Spleen (tissue), 11 donors: ENCODE data around the gene CSMD2. TPM values are rescaled to one million over a fixed set of nuclear protein-coding genes. Genes with fewer than 3 reads are reported as not detected.

Experiments used
- DNase-seq: peaks from one replicate; pipeline ENCODE4 v3.0.0-alpha.2; 2020
- H3K27ac ChIP-seq, 8 donors: fragments of 200-600 bp; sonication (generic) in 7 of 8; 1 replicate in 4 of 8; 2 replicates in 4 of 8; pipeline versions ENCODE4 v1.5.0 to v1.8.0; 2016 to 2021; ENCODE audit warnings: inconsistent platforms in 4 of 8, mild to moderate bottlenecking in 4 of 8, moderate library complexity in 1 of 8
- H3K27me3 ChIP-seq, 7 donors: fragments of 200-600 bp; sonication (generic) in 6 of 7; replicated peaks in 1 of 7; 1 replicate in 4 of 7; 2 replicates in 3 of 7; pipeline versions ENCODE4 v1.5.0 to v1.8.0; 2016 to 2021; ENCODE audit warnings: inconsistent platforms in 3 of 7, mild to moderate bottlenecking in 1 of 7
- H3K36me3 ChIP-seq, 6 donors: fragments of 200-600 bp; sonication (generic) in 5 of 6; 1 replicate in 4 of 6; 2 replicates in 2 of 6; pipeline versions ENCODE4 v1.5.0 to v1.8.0; 2016 to 2021; ENCODE audit warnings: inconsistent platforms in 2 of 6
- H3K4me1 ChIP-seq, 6 donors: fragments of 200-600 bp; sonication (generic) in 5 of 6; 1 replicate in 3 of 6; 2 replicates in 3 of 6; pipeline versions ENCODE4 v1.5.0 to v1.8.0; 2016 to 2021; ENCODE audit warnings: inconsistent platforms in 3 of 6
- H3K4me3 ChIP-seq, 8 donors: fragments of 200-600 bp; sonication (generic) in 7 of 8; 1 replicate in 4 of 8; 2 replicates in 4 of 8; pipeline versions ENCODE4 v1.5.0 to v1.8.0; 2016 to 2021; ENCODE audit warnings: inconsistent platforms in 4 of 8, mild to moderate bottlenecking in 4 of 8, moderate library complexity in 2 of 8
- H3K9me3 ChIP-seq, 8 donors: fragments of 200-600 bp; sonication (generic) in 7 of 8; 1 replicate in 4 of 8; 2 replicates in 4 of 8; pipeline versions ENCODE4 v1.5.0 to v1.8.0; 2016 to 2021; ENCODE audit warnings: inconsistent platforms in 4 of 8
- POLR2A ChIP-seq, 3 donors: fragments of 450-650 bp; IDR thresholded peaks; one replicate each; pipeline ENCODE4 v1.5.1; 2017; ENCODE audit warnings: antibody characterized with exemption in 3 of 3, mild to moderate bottlenecking in 1 of 3
- POLR2AphosphoS5 ChIP-seq, 3 donors: sonication (generic); formaldehyde crosslinking; IDR thresholded peaks; one replicate each; pipeline ENCODE4 v1.5.1; 2017; ENCODE audit warnings: antibody characterized with exemption in 3 of 3
- WGBS, 5 donors: extraction: QIAGEN DNeasy Blood & Tissue Kit in 3 of 5; methylation state at CpG; one replicate each; pipeline versions ENCODE4 v1.1.5 to v1.1.7; 2013 to 2018; 5-methylcytosine and 5-hydroxymethylcytosine counted together
- intact Hi-C: fragments of 100-400 bp; cut with DNase I; formaldehyde crosslinking; loops from one replicate; pipeline ENCODE4 v1.15.0; 2023; ENCODE audit warnings: low total_unique reads
- polyA plus RNA-seq, 3 donors: library from polyadenylated mRNA; stranded (reverse); fragments of 200-250 nt; gene quantifications; one replicate each; pipeline ENCODE4 v1.2.1, GENCODE V29; 2013
- total RNA-seq, 7 donors: library from RNA; depleted of rRNA in 3 of 7; stranded (reverse); fragments of >200 nt in 3 of 7; fragmentation: NEBNext Ultra II Directional in 4 of 7; extraction: Animal tissue kit (Norgen Biotek cat#: 25700) in 4 of 7; gene quantifications; one replicate each; pipeline versions ENCODE4 v1.1.0 to v1.2.1, GENCODE V29; 2016 to 2021
- TF ChIP-seq, protein P1 (sequence below), 11 experiments: fragments of 200-600 bp in 7 of 11; fragments of 450-650 bp in 4 of 11; sonication (generic) in 4 of 11; IDR thresholded peaks in 8 of 11; conservative IDR thresholded peaks in 3 of 11; 1 replicate in 7 of 11; 2 replicates in 4 of 11; pipeline versions ENCODE4 v1.4.0 to v1.8.0; 2016 to 2021; ENCODE audit warnings: antibody characterized with exemption in 11 of 11, inconsistent platforms in 4 of 11, mild to moderate bottlenecking in 1 of 11
- donor health status: healthy with polysubstance abuse.
- donor health status: DM: no; HTN: no; CAD: no; lungs with moderate emphysema.
- donor health status: DM: no; HTN: no; CAD: no.
- donor health status: Bipolar disorder and iron deficiency.
- donor health status: healthy.
- donor health status: DM: no; HTN: no; CAD: no.
- donor health status: DM: yes; HTN: yes; CAD: no.

CSMD2 gene
- total and polyA plus RNA-seq, 10 donors, result 0.12 to 2.7 (median 0.96) TPM

DNA sequence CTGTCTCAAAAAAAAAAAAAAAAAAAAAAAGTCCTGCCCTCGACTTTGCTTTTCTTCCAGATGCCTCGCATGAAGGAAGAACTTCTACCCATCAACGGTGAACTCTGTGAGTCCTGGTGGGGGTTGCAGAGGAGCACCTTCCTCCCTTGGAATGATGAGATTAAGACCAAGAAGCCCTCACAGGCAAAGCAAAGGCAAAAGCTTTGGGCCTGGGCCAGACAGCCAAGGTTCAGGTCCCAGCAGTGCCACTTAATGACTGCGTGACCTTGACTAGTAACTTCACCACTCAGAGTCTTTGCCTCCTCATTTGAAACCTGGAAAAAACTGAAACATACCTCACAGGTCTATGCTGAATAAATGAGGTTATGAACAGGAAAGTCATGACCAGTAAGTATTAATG is 637.1 kb downstream of the CSMD2 start:
- Histone ChIP-seq H3K36me3 (no peaks in the 10 kb centered on the region), H3K9me3 (peaks cover 0 to 4% (median 0%) of the 10 kb centered on the region in 8 donors), H3K4me1 (no peaks in the 10 kb centered on the region), H3K27ac (no peak overlapping the region), H3K27me3 (peaks cover 0 to 19% (median 0%) of the 10 kb centered on the region in 7 donors), H3K4me3 (no peak overlapping the region)
- DNase-seq, result no peak
- no peak for TF ChIP-seq POLR2A (IDR thresholded peaks at IDR 0.05)
- no peak for TF ChIP-seq POLR2AphosphoS5 (IDR thresholded peaks at IDR 0.05)
- TF ChIP-seq, protein P1, sequence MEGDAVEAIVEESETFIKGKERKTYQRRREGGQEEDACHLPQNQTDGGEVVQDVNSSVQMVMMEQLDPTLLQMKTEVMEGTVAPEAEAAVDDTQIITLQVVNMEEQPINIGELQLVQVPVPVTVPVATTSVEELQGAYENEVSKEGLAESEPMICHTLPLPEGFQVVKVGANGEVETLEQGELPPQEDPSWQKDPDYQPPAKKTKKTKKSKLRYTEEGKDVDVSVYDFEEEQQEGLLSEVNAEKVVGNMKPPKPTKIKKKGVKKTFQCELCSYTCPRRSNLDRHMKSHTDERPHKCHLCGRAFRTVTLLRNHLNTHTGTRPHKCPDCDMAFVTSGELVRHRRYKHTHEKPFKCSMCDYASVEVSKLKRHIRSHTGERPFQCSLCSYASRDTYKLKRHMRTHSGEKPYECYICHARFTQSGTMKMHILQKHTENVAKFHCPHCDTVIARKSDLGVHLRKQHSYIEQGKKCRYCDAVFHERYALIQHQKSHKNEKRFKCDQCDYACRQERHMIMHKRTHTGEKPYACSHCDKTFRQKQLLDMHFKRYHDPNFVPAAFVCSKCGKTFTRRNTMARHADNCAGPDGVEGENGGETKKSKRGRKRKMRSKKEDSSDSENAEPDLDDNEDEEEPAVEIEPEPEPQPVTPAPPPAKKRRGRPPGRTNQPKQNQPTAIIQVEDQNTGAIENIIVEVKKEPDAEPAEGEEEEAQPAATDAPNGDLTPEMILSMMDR (IDR thresholded peaks at IDR 0.05 in 8 of 11, conservative IDR thresholded peaks at IDR 0.05 in 3 of 11), result no peak
- intact Hi-C loops, result no loop called here
- 67 to 90% (median 85%) methylated on average over 4 of the region's 4 CpGs for WGBS, 5 donors

DNA sequence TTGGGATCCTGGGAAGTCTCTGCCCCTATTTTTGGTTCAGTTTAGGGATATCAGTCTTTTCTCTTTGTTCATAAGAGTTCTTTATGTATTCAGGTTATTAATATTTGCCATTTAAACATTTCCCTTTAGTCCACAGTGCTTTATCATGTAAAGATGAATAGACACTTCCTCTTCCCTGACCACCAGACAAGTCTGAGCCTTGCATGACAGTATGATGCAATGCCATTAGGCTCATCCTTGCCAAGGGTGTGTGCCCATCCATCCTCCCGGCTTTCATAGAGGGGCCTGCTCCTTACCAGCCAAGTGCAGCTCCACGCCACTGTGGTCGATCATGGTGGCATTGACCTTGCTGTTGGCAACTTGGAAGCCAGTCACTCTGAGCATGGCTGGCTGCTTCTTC is 640.4 kb downstream of the CSMD2 start:
- no peaks in the 10 kb centered on the region for H3K4me1 ChIP-seq
- no peaks in the 10 kb centered on the region for H3K9me3 ChIP-seq
- no peak overlapping the region for H3K27ac ChIP-seq
- no peak overlapping the region for H3K4me3 ChIP-seq
- 75 to 93% (median 86%) methylated on average over 3 of the region's 3 CpGs for WGBS, 5 donors
- TF ChIP-seq, protein P1 (IDR thresholded peaks at IDR 0.05 in 8 of 11, conservative IDR thresholded peaks at IDR 0.05 in 3 of 11), result no peak
- TF ChIP-seq POLR2A (IDR thresholded peaks at IDR 0.05) (no peak), POLR2AphosphoS5 (IDR thresholded peaks at IDR 0.05) (no peak)
- intact Hi-C loops, result no loop called here
- H3K27me3 ChIP-seq, result peaks cover 0 to 35% (median 0%) of the 10 kb centered on the region in 7 donors
- no peaks in the 10 kb centered on the region for H3K36me3 ChIP-seq
- no peak for DNase-seq

DNA sequence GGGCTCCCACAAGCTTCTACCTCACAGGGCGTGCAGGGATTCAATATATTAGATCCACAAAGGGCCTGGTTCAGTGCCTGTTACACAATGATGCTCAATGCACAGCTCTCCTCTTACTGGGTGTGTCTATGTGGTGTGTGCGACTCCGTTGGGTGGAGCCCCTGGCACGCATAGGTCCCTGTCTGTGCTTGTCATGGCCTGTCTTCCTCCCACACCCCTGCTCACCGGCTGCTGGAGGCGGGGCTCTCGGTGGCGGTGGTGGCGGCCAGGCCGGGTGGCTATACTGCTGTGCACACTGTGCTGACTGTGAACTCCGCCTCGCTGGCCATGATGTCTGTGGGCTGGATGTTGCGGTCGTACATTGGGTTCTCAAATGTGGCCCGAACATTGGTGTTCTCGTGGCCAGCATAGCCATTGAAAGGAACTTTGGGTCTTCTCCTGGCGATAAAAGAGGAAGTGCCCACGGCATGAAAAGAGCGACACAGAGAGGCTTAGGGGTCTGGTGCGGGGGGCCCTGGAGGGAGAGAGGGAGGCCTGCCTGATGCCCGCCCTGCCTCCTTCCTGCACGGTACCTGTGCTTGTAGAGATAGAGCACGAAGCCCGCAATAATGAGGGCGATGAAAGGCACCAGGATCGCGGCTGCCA is 645.7 kb downstream of the CSMD2 start:
- no peak for TF ChIP-seq POLR2AphosphoS5 (IDR thresholded peaks at IDR 0.05)
- TF ChIP-seq, protein P1 (IDR thresholded peaks at IDR 0.05 in 8 of 11, conservative IDR thresholded peaks at IDR 0.05 in 3 of 11), result no peak
- TF ChIP-seq POLR2A (IDR thresholded peaks at IDR 0.05), result no peak
- no peak overlapping the region for H3K27ac ChIP-seq
- H3K36me3 ChIP-seq, result no peaks in the 10 kb centered on the region
- H3K27me3 ChIP-seq, result peaks cover 0 to 26% (median 0%) of the 10 kb centered on the region in 7 donors
- intact Hi-C loops, result no loop called here
- H3K9me3 ChIP-seq, result no peaks in the 10 kb centered on the region
- no peak for DNase-seq
- 83 to 90% (median 84%) methylated on average over 23 to 27 of the region's 27 CpGs for WGBS, 5 donors
- no peak overlapping the region for H3K4me3 ChIP-seq
- H3K4me1 ChIP-seq, result no peaks in the 10 kb centered on the region

DNA sequence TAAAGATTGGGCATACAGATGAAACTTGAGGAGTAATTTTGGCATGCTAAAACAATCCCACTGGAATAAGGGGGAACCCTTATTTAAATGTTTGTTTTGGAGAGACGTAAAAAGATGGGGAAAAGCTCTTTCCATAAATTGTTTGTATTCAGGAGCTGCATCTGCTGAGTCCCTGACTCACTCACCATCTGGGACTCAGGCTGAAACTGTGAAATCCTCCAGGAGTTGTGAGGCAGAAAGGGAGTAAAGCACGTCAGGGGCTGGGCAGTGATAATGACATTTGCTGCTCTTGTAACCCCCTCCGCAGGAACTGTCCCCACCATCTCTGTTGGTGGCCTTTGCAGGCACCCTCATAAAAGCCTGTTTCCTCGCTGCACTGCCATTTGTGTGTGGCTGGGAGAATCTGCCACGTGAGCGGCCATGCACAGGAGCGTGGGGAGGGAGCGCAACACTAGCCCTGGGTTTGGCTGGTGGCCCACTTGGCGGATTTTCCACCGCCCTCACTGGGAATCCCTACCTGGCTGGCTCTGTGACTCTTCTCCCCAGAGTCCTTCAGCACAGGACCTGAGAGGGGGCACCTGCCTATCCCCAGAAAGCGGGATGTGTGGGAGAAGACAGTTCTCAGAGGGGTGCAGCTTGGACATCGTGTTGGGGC is 647.3 kb downstream of the CSMD2 start:
- DNase-seq, result no peak
- intact Hi-C loops, result no loop called here
- TF ChIP-seq POLR2A (IDR thresholded peaks at IDR 0.05) (no peak), POLR2AphosphoS5 (IDR thresholded peaks at IDR 0.05) (no peak)
- TF ChIP-seq, protein P1 (IDR thresholded peaks at IDR 0.05 in 8 of 11, conservative IDR thresholded peaks at IDR 0.05 in 3 of 11), result no peak

More for the DNA sequence above, 647.3 kb downstream of the CSMD2 start:
- Histone ChIP-seq H3K4me3 (no peak overlapping the region), H3K4me1 (no peaks in the 10 kb centered on the region), H3K27me3 (peaks cover 0 to 25% (median 0%) of the 10 kb centered on the region in 7 donors), H3K36me3 (no peaks in the 10 kb centered on the region), H3K27ac (no peak overlapping the region), H3K9me3 (no peaks in the 10 kb centered on the region)
- WGBS, 5 donors, result 83 to 92% (median 88%) methylated on average over 11 to 12 of the region's 12 CpGs
